Gastrocnemius medialis (tissue), 4 donors: Measurements from ENCODE around the gene OR11H6. TPM values are rescaled to one million over a fixed set of nuclear protein-coding genes. Genes with fewer than 3 reads are reported as not detected.
A peak's percentile ranks its signal among the peaks of the same experiment; 100 is the strongest.
"Not testable (repeated sequence)": the region's sequence is repeated elsewhere in the genome, so short reads cannot be mapped to it uniquely, and the experiment has no call there.

Experiments
- ATAC-seq, 2 donors: fragments of 150-250 bp; one replicate each; pipeline ENCODE4 v1.9.1; 2016
- DNase-seq, 2 donors: peaks; one replicate each; pipeline ENCODE4 v3.0.0-alpha.2; 2019
- H3K27ac ChIP-seq, 4 donors: fragments of 200-600 bp; sonication (generic); 1 replicate in 1 of 4; 2 replicates in 3 of 4; pipeline ENCODE4 v1.5.1; 2016 to 2018; ENCODE audit warnings: mild to moderate bottlenecking in 2 of 4, moderate library complexity in 1 of 4
- H3K27me3 ChIP-seq, 3 donors: fragments of 200-600 bp; sonication (generic) in 2 of 3; 1 replicate in 1 of 3; 2 replicates in 2 of 3; pipeline versions ENCODE4 v1.5.1 to v1.6.0; 2016 to 2019; ENCODE audit warnings: mild to moderate bottlenecking in 1 of 3, moderate library complexity in 1 of 3
- H3K36me3 ChIP-seq, 2 donors: fragments of 200-600 bp; sonication (generic) in 1 of 2; one replicate each; pipeline ENCODE4 v1.5.1; 2017 to 2018
- H3K4me1 ChIP-seq, 2 donors: fragments of 200-600 bp; sonication (generic) in 1 of 2; one replicate each; pipeline ENCODE4 v1.5.1; 2016 to 2017; ENCODE audit warnings: mild to moderate bottlenecking in 2 of 2
- H3K4me3 ChIP-seq, 4 donors: fragments of 200-600 bp; sonication (generic) in 3 of 4; 1 replicate in 1 of 4; 2 replicates in 3 of 4; pipeline ENCODE4 v1.5.1; 2016 to 2019; ENCODE audit warnings: mild to moderate bottlenecking in 2 of 4
- H3K9me3 ChIP-seq, 3 donors: fragments of 200-600 bp; sonication (generic) in 2 of 3; 1 replicate in 1 of 3; 2 replicates in 2 of 3; pipeline ENCODE4 v1.5.1; 2016 to 2019
- POLR2A ChIP-seq, 2 donors: fragments of 450-650 bp; IDR thresholded peaks; one replicate each; pipeline ENCODE4 v1.6.1; 2017; ENCODE audit warnings: antibody characterized with exemption in 2 of 2, mild to moderate bottlenecking in 2 of 2, moderate library complexity in 2 of 2
- in situ Hi-C, 4 donors: fragments of 200-750 bp; cut with MboI; loops; one replicate each; pipeline versions ENCODE4 v1.15.0 to v1.8.0; 2017; ENCODE audit warnings: low sequenced_read_pairs in 4 of 4
- intact Hi-C: fragments of 100-400 bp; cut with DNase I; formaldehyde crosslinking; loops from one replicate; pipeline ENCODE4 v1.15.1; 2023; ENCODE audit warnings: low total_unique reads
- total RNA-seq, 4 donors: library from RNA; depleted of rRNA; stranded (reverse); fragments of >200 nt; gene quantifications; one replicate each; pipeline versions ENCODE4 v1.1.0 to v1.2.3, GENCODE V29; 2016
- TF ChIP-seq, protein P1 (sequence below), 5 experiments: fragments of 450-650 bp in 3 of 5; fragments of 200-600 bp in 2 of 5; sonication (generic) in 2 of 5; IDR thresholded peaks in 4 of 5; conservative IDR thresholded peaks in 1 of 5; 1 replicate in 4 of 5; 2 replicates in 1 of 5; pipeline ENCODE4 v1.5.1; 2016 to 2019; ENCODE audit warnings: antibody characterized with exemption in 5 of 5, mild to moderate bottlenecking in 3 of 5, moderate library complexity in 3 of 5

OR11H6 gene, protein sequence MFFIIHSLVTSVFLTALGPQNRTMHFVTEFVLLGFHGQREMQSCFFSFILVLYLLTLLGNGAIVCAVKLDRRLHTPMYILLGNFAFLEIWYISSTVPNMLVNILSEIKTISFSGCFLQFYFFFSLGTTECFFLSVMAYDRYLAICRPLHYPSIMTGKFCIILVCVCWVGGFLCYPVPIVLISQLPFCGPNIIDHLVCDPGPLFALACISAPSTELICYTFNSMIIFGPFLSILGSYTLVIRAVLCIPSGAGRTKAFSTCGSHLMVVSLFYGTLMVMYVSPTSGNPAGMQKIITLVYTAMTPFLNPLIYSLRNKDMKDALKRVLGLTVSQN
- total RNA-seq: not detected

GRCh38 chr14:20223410-20223809 lies at the start of gene OR11H6:
TSS of gene OR11H6 (plus strand) at chr14:20223710. CDS start at chr14:20223710, 0 bp downstream.
- ATAC-seq: no peak
- in situ Hi-C loops (no loop called here), intact Hi-C loops (no loop called here)
- DNase-seq: no peak
- H3K27ac ChIP-seq: no peak within 1 kb of the TSS
- TF ChIP-seq, protein P1, sequence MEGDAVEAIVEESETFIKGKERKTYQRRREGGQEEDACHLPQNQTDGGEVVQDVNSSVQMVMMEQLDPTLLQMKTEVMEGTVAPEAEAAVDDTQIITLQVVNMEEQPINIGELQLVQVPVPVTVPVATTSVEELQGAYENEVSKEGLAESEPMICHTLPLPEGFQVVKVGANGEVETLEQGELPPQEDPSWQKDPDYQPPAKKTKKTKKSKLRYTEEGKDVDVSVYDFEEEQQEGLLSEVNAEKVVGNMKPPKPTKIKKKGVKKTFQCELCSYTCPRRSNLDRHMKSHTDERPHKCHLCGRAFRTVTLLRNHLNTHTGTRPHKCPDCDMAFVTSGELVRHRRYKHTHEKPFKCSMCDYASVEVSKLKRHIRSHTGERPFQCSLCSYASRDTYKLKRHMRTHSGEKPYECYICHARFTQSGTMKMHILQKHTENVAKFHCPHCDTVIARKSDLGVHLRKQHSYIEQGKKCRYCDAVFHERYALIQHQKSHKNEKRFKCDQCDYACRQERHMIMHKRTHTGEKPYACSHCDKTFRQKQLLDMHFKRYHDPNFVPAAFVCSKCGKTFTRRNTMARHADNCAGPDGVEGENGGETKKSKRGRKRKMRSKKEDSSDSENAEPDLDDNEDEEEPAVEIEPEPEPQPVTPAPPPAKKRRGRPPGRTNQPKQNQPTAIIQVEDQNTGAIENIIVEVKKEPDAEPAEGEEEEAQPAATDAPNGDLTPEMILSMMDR (IDR thresholded peaks at IDR 0.05 in 4 of 5, conservative IDR thresholded peaks at IDR 0.05 in 1 of 5): no peak
- no peak for TF ChIP-seq POLR2A (IDR thresholded peaks at IDR 0.05)
- H3K4me1 ChIP-seq: no peaks in the 10 kb centered on the region
- no peaks in the 10 kb centered on the region for H3K36me3 ChIP-seq
- no peaks in the 10 kb centered on the region for H3K27me3 ChIP-seq
- H3K4me3 ChIP-seq: no peak within 1 kb of the TSS
- H3K9me3 ChIP-seq: no peaks in the 10 kb centered on the region

DNA sequence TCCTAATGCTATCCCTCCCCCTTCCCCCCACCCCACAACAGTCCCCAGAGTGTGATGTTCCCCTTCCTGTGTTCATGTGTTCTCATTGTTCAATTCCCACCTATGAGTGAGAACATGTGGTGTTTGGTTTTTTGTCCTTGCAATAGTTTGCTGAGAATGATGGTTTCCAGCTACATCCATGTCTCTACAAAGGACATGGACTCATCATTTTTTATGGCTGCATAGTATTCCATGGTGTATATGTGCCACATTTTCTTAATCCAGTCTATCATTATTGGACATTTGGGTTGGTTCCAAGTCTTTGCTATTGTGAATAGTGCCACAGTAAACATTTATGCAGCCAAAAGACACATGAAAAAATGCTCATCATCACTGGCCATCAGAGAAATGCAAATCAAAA lies 49.3 kb upstream of the OR11H6 start:
- H3K27ac ChIP-seq, ATAC-seq, DNase-seq, H3K4me3 ChIP-seq, H3K36me3 ChIP-seq, H3K4me1 ChIP-seq, in situ Hi-C loops, intact Hi-C loops, H3K27me3 ChIP-seq, H3K9me3 ChIP-seq: not testable (repeated sequence)

DNA sequence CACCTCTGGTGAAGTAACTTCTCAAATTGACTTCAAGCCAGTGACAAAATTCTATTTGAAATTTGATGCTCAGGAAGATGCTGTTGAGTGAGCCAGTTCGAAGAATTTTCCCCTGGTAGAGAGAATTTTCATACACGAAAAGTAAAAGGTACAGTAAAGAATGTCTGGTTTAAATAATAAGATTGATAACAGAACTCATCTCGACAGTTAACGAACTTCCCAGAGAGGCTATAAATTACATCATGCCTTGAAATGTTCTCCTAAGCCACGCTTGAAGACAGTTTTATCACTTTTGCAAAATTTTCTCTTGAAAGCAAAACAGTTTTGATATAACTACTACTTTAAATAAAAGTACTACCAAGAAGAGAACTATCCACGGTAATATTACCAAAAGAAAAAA lies 47.2 kb upstream of the OR11H6 start:
- Histone ChIP-seq H3K4me1 (no peaks in the 10 kb centered on the region), H3K36me3 (no peaks in the 10 kb centered on the region), H3K9me3 (no peaks in the 10 kb centered on the region), H3K27ac (no peak overlapping the region), H3K4me3 (no peak overlapping the region), H3K27me3 (no peaks in the 10 kb centered on the region)
- TF ChIP-seq, protein P1 (IDR thresholded peaks at IDR 0.05 in 4 of 5, conservative IDR thresholded peaks at IDR 0.05 in 1 of 5): no peak
- TF ChIP-seq POLR2A (IDR thresholded peaks at IDR 0.05): no peak
- intact Hi-C loops: no loop called here
- DNase-seq: no peak
- in situ Hi-C loops: no loop called here
- ATAC-seq: no peak

- ATAC-seq (no peak), DNase-seq (no peak)
- intact Hi-C loops (no loop called here), in situ Hi-C loops (no loop called here)
- Histone ChIP-seq H3K4me3 (no peak overlapping the region), H3K27me3 (no peaks in the 10 kb centered on the region), H3K36me3 (no peaks in the 10 kb centered on the region), H3K9me3 (no peaks in the 10 kb centered on the region), H3K4me1 (no peaks in the 10 kb centered on the region), H3K27ac (no peak overlapping the region)
- TF ChIP-seq, protein P1 (IDR thresholded peaks at IDR 0.05 in 4 of 5, conservative IDR thresholded peaks at IDR 0.05 in 1 of 5): no peak
- TF ChIP-seq POLR2A (IDR thresholded peaks at IDR 0.05): no peak
These were observed 46.0 kb upstream of the OR11H6 start for GRCh38 chr14:20177433-20177974.

GRCh38 chr14:20179218-20179617 lies 44.3 kb upstream of the OR11H6 start:
- H3K27ac ChIP-seq: no peak overlapping the region
- no peaks in the 10 kb centered on the region for H3K4me1 ChIP-seq
- no peak for TF ChIP-seq POLR2A (IDR thresholded peaks at IDR 0.05)
- TF ChIP-seq, protein P1 (IDR thresholded peaks at IDR 0.05 in 4 of 5, conservative IDR thresholded peaks at IDR 0.05 in 1 of 5): no peak
- intact Hi-C loops (no loop called here), in situ Hi-C loops (no loop called here)
- H3K9me3 ChIP-seq: no peaks in the 10 kb centered on the region
- H3K36me3 ChIP-seq: no peaks in the 10 kb centered on the region
- H3K27me3 ChIP-seq: no peaks in the 10 kb centered on the region
- H3K4me3 ChIP-seq: no peak overlapping the region
- ATAC-seq (no peak), DNase-seq (peak in 1 of 2 donors; percentile 17)
